PFSK-1 (cell line): ENCODE data around the gene BRINP3.

Experiments
- FOXP2 ChIP-seq: optimal IDR thresholded peaks from 2 replicates; pipeline ENCODE3; 2011; ENCODE audit warnings: borderline replicate concordance, control low read depth, inconsistent platforms; ENCODE audit not compliant: insufficient read depth; ENCODE audit errors: extremely low read length, extremely low read depth
- POLR2AphosphoS5 ChIP-seq: IDR thresholded peaks from 2 replicates; pipeline ENCODE4 v1.6.1; 2012; ENCODE audit warnings: low read depth, mild to moderate bottlenecking, control low read depth, low read length, moderate library complexity

- no peak for TF ChIP-seq FOXP2
- no peak for TF ChIP-seq POLR2AphosphoS5
Observed at GRCh38 chr1:190179817-190180216, 297.8 kb downstream of the BRINP3 start.
